ENCODE results near the gene ZNF771.

- TF ChIP-seq CTCF (IDR thresholded peaks at IDR 0.05; ENCODE audit: borderline replicate concordance, extremely low read depth, low read length, poor library complexity, severe bottlenecking) (no peak), EZH2 (IDR thresholded peaks at IDR 0.05; ENCODE audit: borderline replicate concordance, low read depth, low read length, severe bottlenecking) (no peak)
Measured at GRCh38 chr16:30380803-30381208, 26.6 kb upstream of the ZNF771 start.
